ENCODE measurements around the gene KIF17.
A peak's percentile ranks its signal among the peaks of the same experiment; 100 is the strongest.

Gene KIF17

DNA sequence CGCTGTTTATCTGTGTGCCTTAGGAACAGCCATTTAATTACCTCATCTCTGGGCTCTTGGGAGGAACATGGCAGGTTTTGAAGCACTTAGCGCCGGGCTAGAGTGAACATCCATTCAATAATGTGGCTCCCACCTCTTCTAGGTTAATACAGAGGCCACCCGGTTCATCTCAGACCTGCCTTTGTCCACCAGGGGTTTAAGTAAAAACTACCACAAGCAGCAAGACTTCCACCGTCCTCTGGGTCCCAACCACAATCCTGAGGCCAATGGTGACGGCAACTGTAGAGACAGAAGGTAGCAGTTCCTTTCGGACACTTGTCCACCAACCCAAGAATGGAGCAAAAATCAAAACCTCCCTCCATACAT is 55.7 kb downstream of the KIF17 start:
- H3K4me3 ChIP-seq (ENCODE audit: insufficient read depth, low read depth, low read length, poor library complexity, severe bottlenecking): peak overlapping the region; percentile 85
- H3K27ac ChIP-seq (ENCODE audit: insufficient read depth, low read length, poor library complexity, severe bottlenecking): peak overlapping the region; percentile 85
- H3K9me3 ChIP-seq (ENCODE audit: control insufficient read depth, low read length): no peaks in the 10 kb centered on the region
- peaks cover 16% of the 10 kb centered on the region for H3K36me3 ChIP-seq (ENCODE audit: control insufficient read depth, insufficient read depth, low read length)
- no peak for DNase-seq
- H3K4me1 ChIP-seq (ENCODE audit: control insufficient read depth, insufficient read depth, low read length, poor library complexity, severe bottlenecking): peaks cover 16% of the 10 kb centered on the region
- H3K27me3 ChIP-seq (replicated peaks; ENCODE audit: control insufficient read depth, insufficient read depth, low read length, poor library complexity, severe bottlenecking): no peaks in the 10 kb centered on the region

DNA sequence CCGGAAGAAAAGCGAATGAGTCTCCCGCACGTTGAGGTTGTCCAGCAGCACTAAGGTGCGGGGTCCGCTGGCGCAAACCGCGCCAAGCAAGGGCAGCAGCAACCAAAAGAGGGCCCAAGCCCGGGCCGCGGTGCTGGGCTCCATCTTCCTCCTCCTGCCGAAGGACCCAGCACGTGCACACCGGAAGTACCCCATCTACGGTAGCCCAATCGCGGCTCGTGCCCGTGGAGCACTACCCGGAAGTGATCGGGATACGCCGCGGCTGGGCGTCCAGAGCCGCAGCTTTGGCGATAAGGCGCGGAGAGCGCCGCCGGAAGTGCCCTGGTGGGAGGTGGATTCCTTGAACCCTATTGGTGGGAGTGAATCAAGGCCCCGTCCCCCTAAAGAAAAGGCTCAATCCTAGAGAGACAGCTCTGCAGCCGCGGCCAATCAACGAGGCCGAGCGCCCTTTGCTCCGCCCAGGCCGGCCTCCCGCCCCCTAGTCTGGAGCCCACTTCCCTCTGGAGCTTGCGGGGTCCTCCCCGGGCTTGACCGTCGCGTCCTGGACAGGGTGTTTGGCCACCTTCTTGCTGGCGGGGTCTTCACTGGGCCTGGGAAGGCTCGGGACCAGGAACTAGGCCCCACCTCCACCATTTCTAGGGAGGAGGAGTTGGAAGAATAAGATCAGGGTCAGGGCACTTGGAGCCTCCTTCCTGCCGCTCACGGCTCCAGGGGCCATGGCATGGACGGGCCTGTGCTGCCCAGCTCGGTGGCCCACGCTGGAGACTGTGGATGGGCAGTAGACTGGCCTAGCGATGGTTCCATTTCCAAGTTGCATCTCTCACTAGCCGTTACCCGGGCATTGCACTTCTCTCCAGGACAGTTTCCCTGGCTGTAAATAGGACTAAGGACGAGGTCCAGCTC is 56.3 kb downstream of the KIF17 start, which contains the start of gene DDOST:
TSS of gene DDOST (minus strand) at position 163 of the 903 bp plus-strand sequence. CDS start at position 144, 19 bp downstream.
- Histone ChIP-seq H3K9me3 (ENCODE audit: control insufficient read depth, low read length) (no peaks in the 10 kb centered on the region), H3K4me3 (ENCODE audit: insufficient read depth, low read depth, low read length, poor library complexity, severe bottlenecking) (peak within 1 kb of the TSS; percentile 85), H3K36me3 (ENCODE audit: control insufficient read depth, insufficient read depth, low read length) (peaks cover 22% of the 10 kb centered on the region), H3K4me1 (ENCODE audit: control insufficient read depth, insufficient read depth, low read length, poor library complexity, severe bottlenecking) (peaks cover 16% of the 10 kb centered on the region), H3K27ac (ENCODE audit: insufficient read depth, low read length, poor library complexity, severe bottlenecking) (peak within 1 kb of the TSS; percentile 85), H3K27me3 (replicated peaks; ENCODE audit: control insufficient read depth, insufficient read depth, low read length, poor library complexity, severe bottlenecking) (no peaks in the 10 kb centered on the region)
- DNase-seq: peak; percentile 90 to 93 (median 92)

- peaks cover 16% of the 10 kb centered on the region for H3K4me1 ChIP-seq (ENCODE audit: control insufficient read depth, insufficient read depth, low read length, poor library complexity, severe bottlenecking)
- H3K4me3 ChIP-seq (ENCODE audit: insufficient read depth, low read depth, low read length, poor library complexity, severe bottlenecking): peak overlapping the region; percentile 85
- H3K27me3 ChIP-seq (replicated peaks; ENCODE audit: control insufficient read depth, insufficient read depth, low read length, poor library complexity, severe bottlenecking): no peaks in the 10 kb centered on the region
- peaks cover 28% of the 10 kb centered on the region for H3K36me3 ChIP-seq (ENCODE audit: control insufficient read depth, insufficient read depth, low read length)
- DNase-seq: peak in 1 of 3 donors; percentile 16
- H3K9me3 ChIP-seq (ENCODE audit: control insufficient read depth, low read length): no peaks in the 10 kb centered on the region
- H3K27ac ChIP-seq (ENCODE audit: insufficient read depth, low read length, poor library complexity, severe bottlenecking): peak overlapping the region; percentile 85
Measured at GRCh38 chr1:20660847-20661206, 57.0 kb downstream of the KIF17 start.

DNA sequence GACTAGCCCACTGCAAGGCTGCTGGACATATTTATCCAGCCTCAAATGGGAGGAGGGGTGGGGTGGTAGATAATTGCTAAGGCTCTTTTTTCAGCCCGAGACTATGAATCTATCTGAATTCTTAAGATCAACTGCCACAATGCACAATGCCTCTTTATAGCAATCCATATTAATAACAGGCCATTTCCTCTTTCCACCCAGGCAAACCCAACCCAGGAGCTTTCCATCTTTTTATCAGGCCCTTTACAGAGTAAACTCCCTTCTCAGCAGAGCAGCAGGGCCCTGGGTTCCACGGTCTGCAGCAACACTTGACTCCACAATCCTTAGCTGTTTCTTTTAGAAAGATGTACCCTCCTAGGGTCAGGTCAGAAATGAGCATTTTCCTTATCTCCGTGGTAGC is 57.4 kb downstream of the KIF17 start:
- no peaks in the 10 kb centered on the region for H3K27me3 ChIP-seq (replicated peaks; ENCODE audit: control insufficient read depth, insufficient read depth, low read length, poor library complexity, severe bottlenecking)
- H3K27ac ChIP-seq (ENCODE audit: insufficient read depth, low read length, poor library complexity, severe bottlenecking): peak overlapping the region; percentile 85
- no peak for DNase-seq
- H3K36me3 ChIP-seq (ENCODE audit: control insufficient read depth, insufficient read depth, low read length): peaks cover 29% of the 10 kb centered on the region
- H3K4me3 ChIP-seq (ENCODE audit: insufficient read depth, low read depth, low read length, poor library complexity, severe bottlenecking): peak overlapping the region; percentile 85
- H3K9me3 ChIP-seq (ENCODE audit: control insufficient read depth, low read length): no peaks in the 10 kb centered on the region
- peaks cover 16% of the 10 kb centered on the region for H3K4me1 ChIP-seq (ENCODE audit: control insufficient read depth, insufficient read depth, low read length, poor library complexity, severe bottlenecking)

- Histone ChIP-seq H3K27me3 (replicated peaks; ENCODE audit: control insufficient read depth, insufficient read depth, low read length, poor library complexity, severe bottlenecking) (no peaks in the 10 kb centered on the region), H3K9me3 (ENCODE audit: control insufficient read depth, low read length) (no peaks in the 10 kb centered on the region), H3K36me3 (ENCODE audit: control insufficient read depth, insufficient read depth, low read length) (peaks cover 50% of the 10 kb centered on the region), H3K4me1 (ENCODE audit: control insufficient read depth, insufficient read depth, low read length, poor library complexity, severe bottlenecking) (peaks cover 16% of the 10 kb centered on the region), H3K4me3 (ENCODE audit: insufficient read depth, low read depth, low read length, poor library complexity, severe bottlenecking) (no peak overlapping the region), H3K27ac (ENCODE audit: insufficient read depth, low read length, poor library complexity, severe bottlenecking) (no peak overlapping the region)
- DNase-seq: no peak
Measured at GRCh38 chr1:20658166-20658915, 59.5 kb downstream of the KIF17 start.

GRCh38 chr1:20657024-20657423 is 60.8 kb downstream of the KIF17 start:
- no peaks in the 10 kb centered on the region for H3K27me3 ChIP-seq (replicated peaks; ENCODE audit: control insufficient read depth, insufficient read depth, low read length, poor library complexity, severe bottlenecking)
- H3K27ac ChIP-seq (ENCODE audit: insufficient read depth, low read length, poor library complexity, severe bottlenecking): no peak overlapping the region
- no peaks in the 10 kb centered on the region for H3K9me3 ChIP-seq (ENCODE audit: control insufficient read depth, low read length)
- H3K4me3 ChIP-seq (ENCODE audit: insufficient read depth, low read depth, low read length, poor library complexity, severe bottlenecking): no peak overlapping the region
- no peak for DNase-seq
- peaks cover 15% of the 10 kb centered on the region for H3K4me1 ChIP-seq (ENCODE audit: control insufficient read depth, insufficient read depth, low read length, poor library complexity, severe bottlenecking)
- H3K36me3 ChIP-seq (ENCODE audit: control insufficient read depth, insufficient read depth, low read length): peaks cover 63% of the 10 kb centered on the region

DNA sequence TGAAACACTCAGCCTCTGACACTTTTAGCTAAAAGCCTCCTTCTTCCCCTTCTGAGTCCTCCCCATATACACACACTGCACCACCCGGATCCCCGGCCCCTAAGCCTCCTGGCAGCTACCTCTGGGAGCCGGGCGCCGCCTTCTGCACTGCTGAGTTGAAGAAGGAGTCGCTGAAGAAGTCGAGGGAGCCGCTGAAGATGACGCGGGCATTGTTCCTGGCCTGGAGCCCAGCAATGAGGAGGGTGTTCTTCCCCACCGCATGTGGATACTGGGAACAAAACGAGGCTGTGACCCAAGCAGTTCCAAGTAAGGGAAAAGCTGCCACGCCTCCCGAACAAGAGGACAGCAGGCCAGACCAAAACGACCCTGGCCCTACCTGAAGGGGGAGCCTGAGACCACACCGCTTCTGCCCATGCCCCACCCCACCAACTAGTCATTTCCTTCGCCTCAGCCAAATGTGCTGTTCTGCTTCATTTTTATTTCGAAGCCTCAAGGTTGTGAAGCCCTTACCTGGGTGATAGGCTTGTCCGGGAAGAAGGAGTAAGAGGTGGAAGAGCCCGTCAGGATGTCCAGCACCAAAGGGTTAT is 63.6 kb downstream of the KIF17 start:
- peaks cover 84% of the 10 kb centered on the region for H3K36me3 ChIP-seq (ENCODE audit: control insufficient read depth, insufficient read depth, low read length)
- no peak for DNase-seq
- H3K27ac ChIP-seq (ENCODE audit: insufficient read depth, low read length, poor library complexity, severe bottlenecking): no peak overlapping the region
- no peaks in the 10 kb centered on the region for H3K27me3 ChIP-seq (replicated peaks; ENCODE audit: control insufficient read depth, insufficient read depth, low read length, poor library complexity, severe bottlenecking)
- no peaks in the 10 kb centered on the region for H3K9me3 ChIP-seq (ENCODE audit: control insufficient read depth, low read length)
- H3K4me3 ChIP-seq (ENCODE audit: insufficient read depth, low read depth, low read length, poor library complexity, severe bottlenecking): no peak overlapping the region
- H3K4me1 ChIP-seq (ENCODE audit: control insufficient read depth, insufficient read depth, low read length, poor library complexity, severe bottlenecking): no peaks in the 10 kb centered on the region

DNA sequence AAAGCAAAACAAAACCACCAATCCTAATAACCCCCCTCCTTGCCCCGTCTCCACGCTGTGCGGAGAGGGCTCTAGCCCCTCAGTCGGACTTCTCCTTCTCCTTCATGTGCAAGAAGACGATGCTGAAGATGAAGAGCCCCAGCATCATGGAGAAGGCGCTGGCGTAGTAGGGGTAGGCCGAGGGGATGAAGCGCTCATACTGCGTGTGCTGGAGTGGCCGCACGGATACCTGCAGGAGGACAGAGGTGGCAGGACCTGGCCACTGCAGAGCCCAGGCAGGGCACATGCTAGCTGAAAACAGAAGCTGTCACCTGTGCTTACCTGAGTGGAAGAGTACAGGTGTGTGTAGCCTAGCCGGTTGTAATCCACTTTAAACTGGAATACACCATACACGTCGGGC is 65.5 kb downstream of the KIF17 start:
- peaks cover 82% of the 10 kb centered on the region for H3K36me3 ChIP-seq (ENCODE audit: control insufficient read depth, insufficient read depth, low read length)

DNA sequence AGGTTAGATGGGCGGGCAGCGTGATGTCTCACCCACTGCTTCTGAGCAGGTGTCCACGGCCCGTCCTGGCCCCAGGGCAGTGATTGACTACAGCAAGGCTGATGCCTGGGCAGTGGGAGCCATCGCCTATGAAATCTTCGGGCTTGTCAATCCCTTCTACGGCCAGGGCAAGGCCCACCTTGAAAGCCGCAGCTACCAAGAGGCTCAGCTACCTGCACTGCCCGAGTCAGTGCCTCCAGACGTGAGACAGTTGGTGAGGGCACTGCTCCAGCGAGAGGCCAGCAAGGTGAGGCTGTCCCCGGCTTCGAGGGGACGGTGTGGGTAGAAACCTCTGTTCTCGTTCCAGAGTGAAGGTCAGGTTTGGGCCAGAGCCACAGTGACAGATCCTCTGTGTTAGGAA is 68.9 kb downstream of the KIF17 start:
- H3K4me1 ChIP-seq (ENCODE audit: control insufficient read depth, insufficient read depth, low read length, poor library complexity, severe bottlenecking): no peaks in the 10 kb centered on the region
- H3K27me3 ChIP-seq (replicated peaks; ENCODE audit: control insufficient read depth, insufficient read depth, low read length, poor library complexity, severe bottlenecking): no peaks in the 10 kb centered on the region
- H3K36me3 ChIP-seq (ENCODE audit: control insufficient read depth, insufficient read depth, low read length): peaks cover 57% of the 10 kb centered on the region
- no peak overlapping the region for H3K27ac ChIP-seq (ENCODE audit: insufficient read depth, low read length, poor library complexity, severe bottlenecking)
- H3K4me3 ChIP-seq (ENCODE audit: insufficient read depth, low read depth, low read length, poor library complexity, severe bottlenecking): no peak overlapping the region
- no peak for DNase-seq
- H3K9me3 ChIP-seq (ENCODE audit: control insufficient read depth, low read length): no peaks in the 10 kb centered on the region

More for the DNA sequence above, 65.5 kb downstream of the KIF17 start:
- H3K27ac ChIP-seq (ENCODE audit: insufficient read depth, low read length, poor library complexity, severe bottlenecking): no peak overlapping the region
- H3K9me3 ChIP-seq (ENCODE audit: control insufficient read depth, low read length): no peaks in the 10 kb centered on the region
- no peaks in the 10 kb centered on the region for H3K27me3 ChIP-seq (replicated peaks; ENCODE audit: control insufficient read depth, insufficient read depth, low read length, poor library complexity, severe bottlenecking)
- no peaks in the 10 kb centered on the region for H3K4me1 ChIP-seq (ENCODE audit: control insufficient read depth, insufficient read depth, low read length, poor library complexity, severe bottlenecking)
- no peak overlapping the region for H3K4me3 ChIP-seq (ENCODE audit: insufficient read depth, low read depth, low read length, poor library complexity, severe bottlenecking)
- no peak for DNase-seq
